Subcutaneous adipose tissue (tissue), 4 donors: ENCODE results near the gene BRSK1. TPM values are rescaled to one million over a fixed set of nuclear protein-coding genes. Genes with fewer than 3 reads are reported as not detected.

ENCODE experiments used
- total RNA-seq, 4 donors: library from RNA; depleted of rRNA; stranded (reverse); fragments of >200 nt; gene quantifications; one replicate each; pipeline ENCODE4 v1.1.0, GENCODE V29; 2016
- TF ChIP-seq, protein P1 (sequence below): fragments of 450-650 bp; IDR thresholded peaks from one replicate; pipeline ENCODE4 v1.5.1; 2016; ENCODE audit warnings: low read depth, mild to moderate bottlenecking, control low read depth, antibody characterized with exemption, moderate library complexity

BRSK1 gene
- total RNA-seq, 4 donors from 2014 or later, result 0.38 to 1.1 TPM; not detected in 2

GRCh38 chr19:55336101-55336500, 52.3 kb downstream of the BRSK1 start:
- TF ChIP-seq, protein P1, sequence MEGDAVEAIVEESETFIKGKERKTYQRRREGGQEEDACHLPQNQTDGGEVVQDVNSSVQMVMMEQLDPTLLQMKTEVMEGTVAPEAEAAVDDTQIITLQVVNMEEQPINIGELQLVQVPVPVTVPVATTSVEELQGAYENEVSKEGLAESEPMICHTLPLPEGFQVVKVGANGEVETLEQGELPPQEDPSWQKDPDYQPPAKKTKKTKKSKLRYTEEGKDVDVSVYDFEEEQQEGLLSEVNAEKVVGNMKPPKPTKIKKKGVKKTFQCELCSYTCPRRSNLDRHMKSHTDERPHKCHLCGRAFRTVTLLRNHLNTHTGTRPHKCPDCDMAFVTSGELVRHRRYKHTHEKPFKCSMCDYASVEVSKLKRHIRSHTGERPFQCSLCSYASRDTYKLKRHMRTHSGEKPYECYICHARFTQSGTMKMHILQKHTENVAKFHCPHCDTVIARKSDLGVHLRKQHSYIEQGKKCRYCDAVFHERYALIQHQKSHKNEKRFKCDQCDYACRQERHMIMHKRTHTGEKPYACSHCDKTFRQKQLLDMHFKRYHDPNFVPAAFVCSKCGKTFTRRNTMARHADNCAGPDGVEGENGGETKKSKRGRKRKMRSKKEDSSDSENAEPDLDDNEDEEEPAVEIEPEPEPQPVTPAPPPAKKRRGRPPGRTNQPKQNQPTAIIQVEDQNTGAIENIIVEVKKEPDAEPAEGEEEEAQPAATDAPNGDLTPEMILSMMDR, result no peak

DNA sequence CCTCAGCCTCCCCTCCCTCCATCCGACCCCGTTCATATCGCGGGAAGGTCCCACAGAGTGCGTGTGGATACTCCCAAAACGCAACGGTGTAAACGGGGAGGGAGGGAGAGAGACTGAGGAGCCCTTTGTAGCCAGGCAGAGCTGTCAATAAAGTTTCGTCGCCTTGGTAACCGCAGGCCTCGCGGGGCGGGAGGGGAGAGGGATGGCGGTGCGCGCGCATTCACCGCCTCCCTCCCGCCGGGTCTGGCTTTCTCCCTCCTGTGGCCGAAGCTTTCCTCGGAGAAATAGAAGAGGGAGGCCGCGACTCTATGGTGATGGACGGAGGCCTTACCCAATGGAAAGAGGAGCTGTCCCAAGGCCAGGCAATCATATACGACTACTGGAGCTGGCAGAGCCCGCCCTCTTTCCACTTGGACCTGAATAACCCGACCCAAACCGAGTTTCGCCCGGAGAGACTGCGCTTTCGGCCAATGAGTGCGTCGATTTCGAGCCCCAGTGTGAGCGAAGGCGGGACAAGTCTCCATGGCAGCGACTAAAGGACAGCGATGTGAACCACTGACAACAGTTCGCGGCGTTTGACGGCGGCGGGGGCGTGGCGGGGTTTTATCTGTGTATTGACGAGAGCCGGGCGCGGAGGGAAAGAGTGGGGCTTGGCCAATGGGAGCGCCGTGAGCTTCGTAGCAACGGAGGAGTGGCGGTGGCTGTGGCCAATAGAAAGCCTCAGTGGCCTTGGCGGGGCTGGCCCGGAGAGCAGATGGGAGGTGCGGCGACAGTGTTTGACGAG, 55.5 kb downstream of the BRSK1 start, which contains the start of gene KMT5C:
Gene KMT5C (plus strand): TSS at position 772 of the 784 bp plus-strand sequence. CDS start 2,061 bp downstream, outside the sequence.
- TF ChIP-seq, protein P1, result no peak

GRCh38 chr19:55339889-55340783, 56.3 kb downstream of the BRSK1 start:
- TF ChIP-seq, protein P1, result no peak

- TF ChIP-seq, protein P1, result no peak
Observed at GRCh38 chr19:55340784-55341147, 57.0 kb downstream of the BRSK1 start.

- TF ChIP-seq, protein P1, result no peak
Observed at GRCh38 chr19:55341171-55341588, 57.4 kb downstream of the BRSK1 start.

- TF ChIP-seq, protein P1, result no peak
Observed at GRCh38 chr19:55341595-55342531, 58.1 kb downstream of the BRSK1 start.
